ENCODE results near the gene UGT2B28. TPM values are rescaled to one million over a fixed set of nuclear protein-coding genes. Genes with fewer than 3 reads are reported as not detected.
"Not testable (repeated sequence)": the region's sequence is repeated elsewhere in the genome, so short reads cannot be mapped to it uniquely, and the experiment has no call there.

Gene UGT2B28
- polyA plus RNA-seq, 1 of the 3 experiments (the other 2 are of a cell fraction), result not detected

- H4K20me1 ChIP-seq (ENCODE audit: insufficient read depth); H3F3A ChIP-seq (replicated peaks; ENCODE audit: insufficient read depth); H3K27ac ChIP-seq (ENCODE audit: low read depth in 2 of 2, low read length in 1 of 2); H3K9me3 ChIP-seq; H3K4me2 ChIP-seq; CTCF ChIA-PET; H3K4me3 ChIP-seq (ENCODE audit: low read depth in 2 of 2, low read length in 1 of 2); H3K9me2 ChIP-seq; H3K36me3 ChIP-seq (replicated peaks in 1 of 2; ENCODE audit: control insufficient read depth in 1 of 2, insufficient read depth in 2 of 2, low read length in 1 of 2); DNase-seq; H3K27me3 ChIP-seq (ENCODE audit: insufficient read depth); H3K9ac ChIP-seq; POLR2A ChIA-PET; H3K79me2 ChIP-seq (ENCODE audit: insufficient read depth); H3K4me1 ChIP-seq (ENCODE audit: control insufficient read depth in 1 of 2, insufficient read depth in 2 of 2, low read depth in 1 of 2, low read length in 1 of 2); H2AFZ ChIP-seq (ENCODE audit: low read depth): not testable (repeated sequence)
- peak; percentile 26 for TF ChIP-seq CTCF (IDR thresholded peaks at IDR 0.05)
Observed at GRCh38 chr4:69335485-69335884, 55.2 kb downstream of the UGT2B28 start.

GRCh38 chr4:69343114-69343513 is 62.8 kb downstream of the UGT2B28 start:
- H3K27me3 ChIP-seq (ENCODE audit: insufficient read depth); H3K9me2 ChIP-seq; H3K36me3 ChIP-seq (replicated peaks in 1 of 2; ENCODE audit: control insufficient read depth in 1 of 2, insufficient read depth in 2 of 2, low read length in 1 of 2); H3K27ac ChIP-seq (ENCODE audit: low read depth in 2 of 2, low read length in 1 of 2); H3K9me3 ChIP-seq; H3K4me3 ChIP-seq (ENCODE audit: low read depth in 2 of 2, low read length in 1 of 2); POLR2A ChIA-PET; H4K20me1 ChIP-seq (ENCODE audit: insufficient read depth); H3K4me2 ChIP-seq; H3K79me2 ChIP-seq (ENCODE audit: insufficient read depth); H2AFZ ChIP-seq (ENCODE audit: low read depth); CTCF ChIA-PET; H3K4me1 ChIP-seq (ENCODE audit: control insufficient read depth in 1 of 2, insufficient read depth in 2 of 2, low read depth in 1 of 2, low read length in 1 of 2); H3F3A ChIP-seq (replicated peaks; ENCODE audit: insufficient read depth); H3K9ac ChIP-seq; DNase-seq: not testable (repeated sequence)
- 2% methylated on average over 2 of the region's 2 CpGs for WGBS (ENCODE audit: low lambda C conversion rate)

- H3K79me2 ChIP-seq (ENCODE audit: insufficient read depth); POLR2A ChIA-PET; H3F3A ChIP-seq (replicated peaks; ENCODE audit: insufficient read depth); H3K4me2 ChIP-seq; H3K9ac ChIP-seq; H4K20me1 ChIP-seq (ENCODE audit: insufficient read depth); H3K9me3 ChIP-seq; H3K27ac ChIP-seq (ENCODE audit: low read depth in 2 of 2, low read length in 1 of 2); DNase-seq; H3K9me2 ChIP-seq; H3K36me3 ChIP-seq (replicated peaks in 1 of 2; ENCODE audit: control insufficient read depth in 1 of 2, insufficient read depth in 2 of 2, low read length in 1 of 2); H3K27me3 ChIP-seq (ENCODE audit: insufficient read depth); CTCF ChIA-PET; H2AFZ ChIP-seq (ENCODE audit: low read depth); H3K4me1 ChIP-seq (ENCODE audit: control insufficient read depth in 1 of 2, insufficient read depth in 2 of 2, low read depth in 1 of 2, low read length in 1 of 2); H3K4me3 ChIP-seq (ENCODE audit: low read depth in 2 of 2, low read length in 1 of 2): not testable (repeated sequence)
- WGBS (ENCODE audit: low lambda C conversion rate), result 9% methylated on average over 8 of the region's 8 CpGs
Observed at GRCh38 chr4:69343558-69344420, 63.5 kb downstream of the UGT2B28 start.

Other genes starting within 250 kb of the UGT2B28 start
- not detected in 2 replicates for gene UGT2B7, start 184.0 kb upstream of the UGT2B28 start, polyA plus RNA-seq (2012; rRNA removed)
- gene UGT2B11, start 65.7 kb upstream of the UGT2B28 start, polyA plus RNA-seq (2012; rRNA removed), result not detected in 2 replicates
- not detected in 2 replicates for gene UGT2B4, start 215.4 kb downstream of the UGT2B28 start, polyA plus RNA-seq (2012; rRNA removed)